Activated T-cell treated with anti-CD3 and anti-CD28 coated beads for 1 hour (primary cell): Measurements from ENCODE around the gene SNTB2.

Experiments
- DNase-seq: peaks from one replicate; pipeline ENCODE4 v3.0.0-alpha.2; 2020; ENCODE audit warnings: low read depth

SNTB2 gene

GRCh38 chr16:69180011-69180338, 7.0 kb upstream of the SNTB2 start:
- no peak for DNase-seq

DNA sequence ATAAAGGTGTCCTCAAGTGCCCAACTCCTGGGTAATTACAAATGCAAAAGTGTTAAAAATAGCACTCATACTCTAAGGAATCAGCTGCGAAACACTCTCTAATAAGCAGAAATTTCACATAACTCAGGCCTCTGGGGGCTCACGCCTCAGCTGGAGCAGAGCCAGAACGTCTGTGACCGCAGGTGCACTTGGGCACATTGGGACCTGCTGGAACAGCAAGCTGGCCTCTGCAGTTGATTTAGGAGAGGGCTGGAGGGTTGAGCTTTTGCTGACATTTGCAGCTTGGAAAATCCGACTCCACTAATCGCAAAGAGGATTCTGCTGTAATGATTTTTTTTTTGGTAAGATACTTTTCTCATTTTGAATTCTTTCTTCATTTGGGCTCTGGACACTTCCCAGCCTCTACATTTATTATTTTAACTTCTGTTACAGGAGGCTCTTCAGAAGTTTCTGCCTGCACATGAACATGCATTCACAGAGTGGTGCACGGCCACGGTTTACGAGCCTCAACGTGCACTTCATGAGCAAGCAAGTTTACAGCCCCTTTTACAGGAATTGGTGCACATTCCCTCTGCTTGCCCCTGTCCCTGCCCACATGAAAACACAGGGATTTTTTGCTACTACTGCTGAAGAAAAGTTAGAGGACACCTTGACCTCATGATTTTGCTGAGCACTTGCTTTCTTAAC, 4.1 kb upstream of the SNTB2 start:
- DNase-seq, result no peak

DNA sequence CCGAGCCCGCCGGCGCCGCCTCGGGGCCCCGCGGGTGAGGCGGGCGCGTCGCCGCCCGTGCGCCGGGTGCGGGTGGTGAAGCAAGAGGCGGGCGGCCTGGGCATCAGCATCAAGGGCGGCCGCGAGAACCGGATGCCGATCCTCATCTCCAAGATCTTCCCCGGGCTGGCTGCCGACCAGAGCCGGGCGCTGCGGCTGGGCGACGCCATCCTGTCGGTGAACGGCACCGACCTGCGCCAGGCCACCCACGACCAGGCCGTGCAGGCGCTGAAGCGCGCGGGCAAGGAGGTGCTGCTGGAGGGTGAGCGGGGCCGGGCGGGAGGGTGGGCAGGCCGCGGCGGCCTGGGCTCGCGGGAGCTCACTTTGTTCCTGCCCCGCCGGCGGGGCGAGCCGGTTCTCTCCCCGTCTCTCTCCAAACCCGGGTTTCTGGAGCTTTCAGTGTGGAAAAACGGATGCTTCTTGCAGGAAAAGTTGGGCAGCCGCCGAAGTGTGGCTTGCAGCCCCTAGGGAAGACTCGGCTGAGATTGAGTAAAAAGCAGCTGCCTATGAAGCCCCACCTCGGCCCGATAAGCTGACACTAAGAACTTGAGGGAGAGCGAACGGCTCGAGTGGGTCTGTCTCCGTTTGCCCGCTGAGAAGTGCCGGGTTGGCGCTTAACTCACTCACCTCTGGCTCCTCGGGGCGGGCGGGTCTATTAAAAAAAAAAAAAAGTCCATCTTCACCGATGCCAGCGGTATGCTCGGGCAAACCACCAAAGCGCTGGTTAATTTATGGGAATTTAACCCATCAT, 677 bp downstream of the SNTB2 start:
- peak; percentile 22 for DNase-seq

GRCh38 chr16:69188236-69188549, 1.2 kb downstream of the SNTB2 start:
- no peak for DNase-seq

- no peak for DNase-seq
Measured at GRCh38 chr16:69188716-69189115, 1.8 kb downstream of the SNTB2 start.

DNA sequence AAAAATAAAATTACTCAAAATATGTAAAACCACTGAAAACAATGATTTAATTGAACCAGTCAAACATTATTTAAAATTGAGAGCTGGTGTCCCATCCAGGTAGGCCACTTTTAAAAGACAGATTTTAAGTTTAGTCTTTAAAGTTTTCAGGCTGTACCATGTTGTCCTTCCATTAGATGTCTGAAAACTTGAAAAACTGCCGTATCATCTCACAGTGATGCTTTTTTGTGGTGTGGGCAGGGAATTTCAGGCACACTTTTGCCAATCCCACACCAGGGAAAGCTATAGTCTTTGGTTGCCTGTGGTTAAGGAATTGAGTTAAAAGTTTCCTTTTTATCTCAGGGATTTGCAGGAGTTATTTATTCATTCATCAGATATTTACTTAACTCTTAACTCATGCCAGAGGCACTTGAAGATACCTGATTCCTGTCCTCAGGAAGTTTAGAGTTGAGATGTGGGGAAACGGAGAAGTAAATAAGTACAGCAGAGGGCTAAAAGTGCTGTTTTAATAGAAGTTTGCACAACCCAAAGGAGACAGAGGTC, 3.2 kb downstream of the SNTB2 start:
- DNase-seq, result no peak

GRCh38 chr16:69190598-69190997, 3.6 kb downstream of the SNTB2 start:
- no peak for DNase-seq

GRCh38 chr16:69191136-69191535, 4.2 kb downstream of the SNTB2 start:
- DNase-seq, result no peak

GRCh38 chr16:69193855-69194254, 6.9 kb downstream of the SNTB2 start:
- no peak for DNase-seq

- DNase-seq, result no peak
Measured at GRCh38 chr16:69194488-69194887, 7.5 kb downstream of the SNTB2 start.

DNA sequence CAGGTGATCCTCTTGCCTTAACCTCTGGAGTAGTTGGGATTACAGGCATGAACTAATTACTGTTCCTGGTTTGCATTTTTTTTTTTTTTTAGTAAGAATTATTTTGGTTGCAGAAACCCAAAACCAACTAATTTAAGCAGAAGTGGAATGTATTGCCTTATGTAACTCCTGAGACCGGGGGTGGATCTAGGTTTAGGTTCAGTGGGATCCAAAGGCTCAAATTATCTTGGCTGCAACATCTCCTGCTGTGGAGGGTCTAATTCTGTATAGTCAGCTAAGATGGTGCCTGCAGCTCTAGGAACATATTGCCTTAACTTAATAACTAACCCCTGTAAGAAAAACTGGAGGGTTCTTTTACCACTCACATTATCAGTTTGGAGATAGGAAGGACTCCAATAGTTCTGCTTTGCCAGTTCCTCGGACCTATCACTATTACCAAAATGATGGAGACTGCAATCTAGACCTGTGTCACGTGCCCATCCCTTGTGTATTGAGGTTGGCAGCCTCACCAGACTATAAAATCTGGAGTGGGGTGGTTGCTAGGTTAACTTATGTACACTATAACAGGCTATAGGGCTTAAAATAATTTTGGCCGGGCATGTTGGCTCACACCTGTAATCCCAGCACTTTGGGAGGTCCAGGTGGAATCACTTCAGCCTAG, 8.5 kb downstream of the SNTB2 start:
- DNase-seq, result no peak

DNA sequence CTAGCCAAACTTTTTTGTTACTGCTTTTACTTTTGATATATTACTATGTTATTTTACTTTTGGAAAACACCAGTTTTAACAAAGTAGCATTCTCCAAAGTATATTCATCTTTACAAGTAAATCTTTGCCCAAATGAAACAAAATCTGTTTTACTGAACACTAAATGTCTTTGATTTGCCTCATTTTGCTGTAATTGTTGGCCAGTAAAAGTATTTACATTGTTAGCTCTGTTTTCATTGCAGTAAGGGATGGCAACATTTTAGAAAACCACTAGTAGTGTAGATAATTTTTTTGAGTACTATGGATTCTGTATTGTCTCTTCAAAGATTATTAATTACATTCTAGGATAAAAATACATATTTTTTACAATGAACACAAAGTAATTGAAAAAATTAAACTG, 10.6 kb downstream of the SNTB2 start:
- DNase-seq, result no peak

DNA sequence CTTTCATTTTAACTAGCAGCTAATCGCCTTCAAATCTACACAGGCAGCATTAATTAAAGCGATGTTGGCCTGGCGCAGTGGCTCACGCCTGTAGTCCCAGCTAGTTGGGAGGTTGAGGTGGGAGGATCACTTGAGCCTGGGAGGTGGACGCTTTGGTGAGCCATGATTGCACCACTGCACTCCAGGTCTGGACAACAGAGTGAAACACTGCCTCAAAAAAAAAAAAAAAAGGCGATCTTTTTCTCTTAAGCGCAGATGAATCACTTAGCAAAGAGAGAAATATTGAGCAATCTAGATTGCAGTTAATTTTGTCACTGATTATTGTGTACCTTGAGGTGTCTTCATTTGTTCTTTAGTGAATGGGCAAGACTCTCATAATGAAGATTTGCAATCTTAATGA, 12.4 kb downstream of the SNTB2 start:
- DNase-seq, result no peak

DNA sequence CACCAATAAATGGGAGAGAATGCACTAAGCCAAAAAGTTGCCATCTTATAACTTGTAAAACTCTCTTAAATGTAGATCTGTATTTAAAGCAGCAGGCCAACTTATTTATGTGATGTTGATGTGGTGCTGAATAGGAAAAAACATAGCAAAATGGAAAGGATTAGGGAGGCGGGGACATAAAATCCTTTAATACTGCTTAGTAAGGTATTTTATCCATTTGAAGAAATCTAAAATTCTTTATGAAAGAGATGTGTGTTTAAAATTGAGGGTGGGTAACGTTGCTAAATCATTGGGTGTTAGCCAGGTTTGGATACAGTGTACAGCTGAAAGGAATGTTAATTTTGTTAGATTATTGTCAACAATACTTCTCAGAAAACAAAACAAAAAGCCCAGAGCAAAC, 14.3 kb downstream of the SNTB2 start:
- DNase-seq, result no peak

GRCh38 chr16:69201787-69202186, 14.8 kb downstream of the SNTB2 start:
- DNase-seq, result no peak

DNA sequence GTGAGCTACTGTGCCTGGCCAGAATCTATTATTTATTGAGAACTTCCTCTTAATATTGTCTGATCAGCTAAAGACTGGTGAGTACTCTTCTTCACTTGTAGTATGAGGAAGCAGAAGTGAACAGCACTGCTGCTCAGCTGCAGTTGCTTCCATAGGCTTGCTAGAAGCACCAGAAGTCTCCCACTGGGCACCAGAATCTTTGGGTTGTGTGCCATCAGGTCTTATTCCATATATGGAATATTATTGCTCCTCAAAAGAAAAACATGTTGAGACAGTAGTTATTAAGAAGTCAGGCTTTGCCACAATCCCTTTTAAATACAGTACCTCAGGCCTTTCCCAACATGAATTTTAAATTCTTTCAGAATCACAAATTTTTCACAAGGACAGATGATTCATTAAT, 17.2 kb downstream of the SNTB2 start:
- no peak for DNase-seq

DNA sequence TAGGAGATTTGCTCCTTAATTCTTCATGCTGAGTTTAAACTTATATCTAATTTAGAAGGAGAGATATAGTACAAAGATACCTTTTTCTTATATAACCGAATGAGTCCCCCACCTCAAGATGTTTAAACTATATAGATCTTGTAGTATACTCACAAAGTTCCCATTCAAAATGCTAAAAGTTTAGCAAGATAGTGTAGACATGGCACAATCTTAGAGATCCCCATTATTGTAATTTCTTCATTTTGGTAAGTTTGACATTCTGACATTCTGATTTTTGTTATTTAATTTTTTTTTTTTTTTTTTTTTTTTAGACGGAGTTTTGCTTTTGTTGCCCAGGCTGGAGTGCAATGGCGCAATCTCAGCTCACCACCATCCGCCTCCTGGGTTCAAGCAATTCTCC, 22.8 kb downstream of the SNTB2 start:
- no peak for DNase-seq

GRCh38 chr16:69217433-69217832, 30.5 kb downstream of the SNTB2 start:
- no peak for DNase-seq

DNA sequence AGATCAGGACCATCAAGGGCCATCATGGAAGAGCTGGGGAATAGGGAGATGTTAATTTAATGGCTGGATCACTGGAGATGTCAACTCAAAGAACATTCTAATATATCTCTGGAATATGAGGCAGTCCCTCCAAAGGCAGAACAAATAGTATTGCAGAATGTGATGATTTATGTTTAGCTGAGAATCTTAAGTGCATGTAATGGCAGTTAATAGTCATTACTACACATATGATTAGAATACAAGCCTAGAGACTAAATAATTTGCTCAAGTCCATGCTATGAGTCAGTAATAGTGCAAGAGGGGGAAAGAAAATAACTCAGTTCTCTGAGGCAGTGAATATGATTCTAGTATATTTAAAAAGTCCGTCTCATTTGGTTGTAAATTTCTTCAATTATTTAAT, 32.3 kb downstream of the SNTB2 start:
- DNase-seq, result no peak

DNA sequence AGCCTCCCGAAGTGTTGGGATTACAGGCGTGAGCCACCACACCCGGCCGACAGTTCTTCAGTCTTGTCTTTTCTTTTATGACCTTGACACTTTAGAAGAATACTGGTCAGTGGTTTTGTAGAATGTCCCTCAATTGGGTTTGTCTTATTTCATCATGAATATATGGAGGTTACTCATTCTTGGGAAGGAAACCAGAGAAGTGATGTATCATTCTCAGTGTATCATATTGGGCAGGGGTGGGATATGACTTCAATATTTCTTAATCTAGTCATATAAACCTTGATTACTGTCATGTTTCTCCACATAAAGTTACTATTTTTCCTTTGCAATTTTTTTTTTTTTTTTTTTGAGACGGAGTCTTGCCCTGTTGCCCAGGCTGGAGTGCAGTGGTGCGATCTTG, 36.9 kb downstream of the SNTB2 start:
- no peak for DNase-seq

DNA sequence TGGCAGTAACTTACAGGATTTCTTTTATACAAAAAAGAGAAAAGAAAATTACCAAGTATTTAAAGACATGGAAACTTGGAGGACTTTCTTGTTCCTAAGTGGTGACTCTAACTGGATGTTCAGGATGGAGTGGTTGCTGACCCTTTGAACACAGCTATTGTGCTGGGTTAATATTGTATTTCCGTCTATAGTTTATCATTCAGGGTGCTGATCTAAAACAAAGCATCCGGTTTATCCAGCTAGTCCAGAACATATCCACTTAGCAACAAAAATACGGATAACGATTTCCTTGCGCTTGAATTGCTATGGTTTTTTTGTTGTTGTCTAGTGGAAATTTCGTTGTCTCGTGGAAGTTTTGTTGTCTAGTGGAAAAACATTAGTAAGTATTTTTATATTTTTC, 38.2 kb downstream of the SNTB2 start:
- DNase-seq, result no peak

DNA sequence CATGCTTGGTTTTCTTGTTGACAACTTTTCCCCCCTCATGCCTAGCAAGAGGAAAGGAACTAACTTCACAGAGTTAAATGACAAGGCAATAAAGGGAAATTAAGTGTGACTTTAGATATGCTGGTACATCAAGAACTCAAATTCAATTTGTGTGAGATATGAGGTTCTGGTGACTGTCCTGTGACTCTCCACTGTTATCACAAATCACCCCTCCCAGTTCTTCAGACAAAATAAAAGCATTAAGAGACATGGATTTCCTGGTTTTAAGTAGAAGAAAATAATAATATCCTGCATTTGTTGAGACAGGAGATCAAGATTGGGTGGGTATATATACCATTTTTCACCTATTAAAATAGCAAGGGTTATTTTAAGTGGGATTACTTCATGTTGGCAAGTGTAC, 46.2 kb downstream of the SNTB2 start:
- no peak for DNase-seq

DNA sequence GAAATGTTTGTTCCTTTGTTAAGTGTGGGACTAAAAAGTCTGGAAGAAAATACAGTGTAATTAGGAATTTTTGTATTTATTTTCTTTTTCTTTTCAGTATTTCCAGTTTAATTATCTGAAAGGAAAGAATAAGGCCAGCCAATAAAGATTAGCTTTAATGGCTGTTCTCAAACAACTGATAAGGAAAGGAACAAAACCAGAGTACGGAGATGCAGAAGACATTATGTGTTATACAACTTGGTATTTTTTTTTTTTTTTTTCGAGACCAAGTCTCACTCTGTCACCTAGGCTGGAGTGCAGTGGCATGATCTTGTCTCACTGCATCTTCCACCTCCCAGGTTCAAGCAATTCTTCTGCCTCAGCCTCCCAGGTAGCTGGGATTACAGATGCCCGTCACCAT, 47.5 kb downstream of the SNTB2 start:
- DNase-seq, result no peak
